A673 (cell line): ENCODE measurements around the gene NLRP12.

Source experiments
- CTCF ChIP-seq: fragments of 300-800, 200-600 bp; sonication (generic); conservative IDR thresholded peaks from 2 replicates; pipeline ENCODE4 v1.5.1; 2017; ENCODE audit warnings: low read depth, mild to moderate bottlenecking, antibody characterized with exemption, low read length, moderate library complexity, mixed read lengths
- EZH2 ChIP-seq: fragments of 200-600 bp; sonication (generic); IDR thresholded peaks from 2 replicates; pipeline ENCODE4 v1.6.1; 2017; ENCODE audit warnings: borderline replicate concordance, low read depth, mild to moderate bottlenecking, mixed read lengths, antibody characterized with exemption, low read length; ENCODE audit not compliant: poor library complexity, severe bottlenecking

GRCh38 chr19:53872762-53873161 is 48.6 kb upstream of the NLRP12 start:
- TF ChIP-seq EZH2 (no peak), CTCF (no peak)
